BLaER1 (cell line): ENCODE measurements around the gene PLN.

ENCODE experiments used
- H3K27ac ChIP-seq: shearing (Covaris generic); formaldehyde crosslinking; 2 replicates; pipeline ENCODE4 v1.8.1; 2022
- H3K27me3 ChIP-seq: shearing (Covaris generic); formaldehyde crosslinking; 2 replicates; pipeline ENCODE4 v1.8.1; 2022
- H3K36me3 ChIP-seq: shearing (Covaris generic); formaldehyde crosslinking; 2 replicates; pipeline ENCODE4 v1.8.1; 2022
- H3K4me1 ChIP-seq: shearing (Covaris generic); formaldehyde crosslinking; 2 replicates; pipeline ENCODE4 v1.8.1; 2022
- H3K4me2 ChIP-seq: shearing (Covaris generic); formaldehyde crosslinking; 2 replicates; pipeline ENCODE4 v1.8.1; 2022
- H3K4me3 ChIP-seq: shearing (Covaris generic); formaldehyde crosslinking; 2 replicates; pipeline ENCODE4 v1.8.1; 2022
- H3K9ac ChIP-seq: shearing (Covaris generic); formaldehyde crosslinking; 2 replicates; pipeline ENCODE4 v1.8.1; 2022
- H3K9me3 ChIP-seq: shearing (Covaris generic); formaldehyde crosslinking; 2 replicates; pipeline ENCODE4 v1.8.1; 2022
- H4K20me1 ChIP-seq: shearing (Covaris generic); formaldehyde crosslinking; 2 replicates; pipeline ENCODE4 v1.8.1; 2022
- Cebpa-rat ChIP-seq: shearing (Covaris generic); IDR thresholded peaks from 2 replicates; pipeline ENCODE4 v1.8.1; 2022

Gene PLN

GRCh38 chr6:118511930-118512715 is 36.0 kb upstream of the PLN start:
- Histone ChIP-seq H4K20me1 (no peaks in the 10 kb centered on the region; the same call in 1 of the 2 replicates), H3K27ac (no peak overlapping the region)

GRCh38 chr6:118514689-118515088 is 33.4 kb upstream of the PLN start:
- Histone ChIP-seq H3K4me1 (no peaks in the 10 kb centered on the region), H3K27me3 (no peaks in the 10 kb centered on the region), H3K9ac (no peak overlapping the region), H3K4me2 (no peak overlapping the region), H3K27ac (no peak overlapping the region), H3K9me3 (no peaks in the 10 kb centered on the region), H3K36me3 (no peaks in the 10 kb centered on the region), H3K4me3 (no peak overlapping the region), H4K20me1 (no peaks in the 10 kb centered on the region; the same call in 1 of the 2 replicates)
- TF ChIP-seq Cebpa-rat = no peak

More at GRCh38 chr6:118511930-118512715, 36.0 kb upstream of the PLN start:
- Histone ChIP-seq H3K4me1 (no peaks in the 10 kb centered on the region), H3K4me3 (no peak overlapping the region), H3K27me3 (no peaks in the 10 kb centered on the region), H3K36me3 (no peaks in the 10 kb centered on the region), H3K9me3 (no peaks in the 10 kb centered on the region), H3K4me2 (no peak overlapping the region), H3K9ac (no peak overlapping the region)
- no peak for TF ChIP-seq Cebpa-rat

GRCh38 chr6:118522422-118522821 is 25.7 kb upstream of the PLN start:
- no peaks in the 10 kb centered on the region for H3K27me3 ChIP-seq
- no peak for TF ChIP-seq Cebpa-rat

GRCh38 chr6:118523216-118523615 is 24.9 kb upstream of the PLN start:
- Histone ChIP-seq H3K9me3 (no peaks in the 10 kb centered on the region), H3K36me3 (0 out of 2 replicates have a peak, but pooled peaks cover 4% of the 10 kb centered on the region), H4K20me1 (no peaks in the 10 kb centered on the region), H3K4me3 (no peak overlapping the region), H3K27ac (no peak overlapping the region), H3K27me3 (no peaks in the 10 kb centered on the region), H3K4me1 (no peaks in the 10 kb centered on the region), H3K4me2 (no peak overlapping the region), H3K9ac (no peak overlapping the region)
- TF ChIP-seq Cebpa-rat = no peak

More at GRCh38 chr6:118522422-118522821, 25.7 kb upstream of the PLN start:
- H3K9me3 ChIP-seq = no peaks in the 10 kb centered on the region
- no peak overlapping the region for H3K4me3 ChIP-seq
- H3K4me2 ChIP-seq = no peak overlapping the region
- no peak overlapping the region for H3K27ac ChIP-seq
- H3K4me1 ChIP-seq = no peaks in the 10 kb centered on the region
- H4K20me1 ChIP-seq = no peaks in the 10 kb centered on the region
- 0 out of 2 replicates have a peak, but pooled peaks cover 4% of the 10 kb centered on the region for H3K36me3 ChIP-seq
- no peak overlapping the region for H3K9ac ChIP-seq

GRCh38 chr6:118524686-118525085 is 23.4 kb upstream of the PLN start:
- Histone ChIP-seq H3K27me3 (no peaks in the 10 kb centered on the region), H3K9ac (no peak overlapping the region), H3K36me3 (0 out of 2 replicates have a peak, but pooled peaks cover 4% of the 10 kb centered on the region), H3K4me1 (no peaks in the 10 kb centered on the region), H3K27ac (no peak overlapping the region), H3K4me3 (no peak overlapping the region), H4K20me1 (no peaks in the 10 kb centered on the region), H3K4me2 (no peak overlapping the region), H3K9me3 (no peaks in the 10 kb centered on the region)
- no peak for TF ChIP-seq Cebpa-rat

GRCh38 chr6:118525913-118526780 is 21.9 kb upstream of the PLN start:
- Histone ChIP-seq H3K27me3 (no peaks in the 10 kb centered on the region), H3K9me3 (peaks cover 4% of the 10 kb centered on the region), H3K4me3 (no peak overlapping the region), H3K27ac (no peak overlapping the region), H4K20me1 (no peaks in the 10 kb centered on the region), H3K9ac (no peak overlapping the region), H3K4me2 (no peak overlapping the region), H3K36me3 (0 out of 2 replicates have a peak, but pooled peaks cover 4% of the 10 kb centered on the region), H3K4me1 (no peaks in the 10 kb centered on the region)
- TF ChIP-seq Cebpa-rat = no peak

GRCh38 chr6:118528129-118528528 is 20.0 kb upstream of the PLN start:
- no peaks in the 10 kb centered on the region for H3K36me3 ChIP-seq
- no peaks in the 10 kb centered on the region for H4K20me1 ChIP-seq
- no peak for TF ChIP-seq Cebpa-rat
- H3K9ac ChIP-seq = no peak overlapping the region
- no peak overlapping the region for H3K4me2 ChIP-seq
- H3K4me3 ChIP-seq = no peak overlapping the region
- H3K27ac ChIP-seq = no peak overlapping the region
- peaks cover 6% of the 10 kb centered on the region for H3K9me3 ChIP-seq
- no peaks in the 10 kb centered on the region for H3K4me1 ChIP-seq
- H3K27me3 ChIP-seq = no peaks in the 10 kb centered on the region

GRCh38 chr6:118529756-118530155 is 18.3 kb upstream of the PLN start:
- no peaks in the 10 kb centered on the region for H3K27me3 ChIP-seq
- H3K9me3 ChIP-seq = peaks cover 6% of the 10 kb centered on the region
- no peaks in the 10 kb centered on the region for H3K36me3 ChIP-seq
- TF ChIP-seq Cebpa-rat = no peak
- no peak overlapping the region for H3K27ac ChIP-seq
- H3K9ac ChIP-seq = no peak overlapping the region
- no peak overlapping the region for H3K4me3 ChIP-seq
- no peaks in the 10 kb centered on the region for H3K4me1 ChIP-seq
- no peak overlapping the region for H3K4me2 ChIP-seq
- H4K20me1 ChIP-seq = no peaks in the 10 kb centered on the region

- no peak overlapping the region for H3K4me3 ChIP-seq
- H3K27ac ChIP-seq = no peak overlapping the region
- peaks cover 6% of the 10 kb centered on the region for H3K9me3 ChIP-seq
- H4K20me1 ChIP-seq = no peaks in the 10 kb centered on the region
- H3K36me3 ChIP-seq = no peaks in the 10 kb centered on the region
- no peaks in the 10 kb centered on the region for H3K4me1 ChIP-seq
- H3K9ac ChIP-seq = no peak overlapping the region
- H3K27me3 ChIP-seq = no peaks in the 10 kb centered on the region
- no peak overlapping the region for H3K4me2 ChIP-seq
- no peak for TF ChIP-seq Cebpa-rat
These were observed 17.2 kb upstream of the PLN start for GRCh38 chr6:118530942-118531341.
